AG04450 (cell line): Measurements from ENCODE around the gene CEP128. TPM values are rescaled to one million over a fixed set of nuclear protein-coding genes. Genes with fewer than 3 reads are reported as not detected.

ENCODE experiments used
- CTCF ChIA-PET: fragments of 300-600, 350-600 bp; formaldehyde crosslinking; extraction: SDS; loops from one replicate; lab custom pipeline; 2022; ENCODE audit warnings: antibody characterized with exemption, inconsistent platforms; lab: Charles Lee
- POLR2A ChIA-PET: fragments of 350-600 bp; formaldehyde crosslinking; extraction: SDS; loops from one replicate; lab custom pipeline; 2021; ENCODE audit warnings: antibody characterized with exemption, inconsistent platforms; lab: Yijun Ruan, JAX
- DNase-seq: peaks from one replicate; pipeline ENCODE4 v3.0.0-alpha.2; 2011; ENCODE audit warnings: low read depth, low spot score
- H3K27ac ChIP-seq: one replicate; pipeline ENCODE4 v1.5.1; 2012; ENCODE audit warnings: low read depth, low read length, control low read depth
- H3K27me3 ChIP-seq: one replicate; pipeline ENCODE4 v1.6.0; 2012; ENCODE audit warnings: low read length; ENCODE audit not compliant: control insufficient read depth, insufficient read depth
- H3K4me3 ChIP-seq: 2 replicates; pipeline ENCODE4 v1.5.1; 2011; ENCODE audit warnings: mild to moderate bottlenecking, low read depth, low read length, control low read depth
- H3K9me3 ChIP-seq: 2 replicates; pipeline ENCODE4 v1.5.1; 2012; ENCODE audit warnings: low read length; ENCODE audit not compliant: control insufficient read depth, insufficient read depth
- polyA plus RNA-seq: library from polyadenylated mRNA; depleted of rRNA; stranded (reverse); fragments of >200 nt; gene quantifications from 2 replicates; pipeline ENCODE4 v1.2.3, GENCODE V29; 2011
- TF ChIP-seq, protein P1 (sequence below): IDR thresholded peaks from 2 replicates; pipeline ENCODE4 v1.5.1; 2011; ENCODE audit warnings: low read depth, low read length, control low read depth, inconsistent platforms

Gene CEP128
- polyA plus RNA-seq, 1 experiment, result 1.8 TPM

DNA sequence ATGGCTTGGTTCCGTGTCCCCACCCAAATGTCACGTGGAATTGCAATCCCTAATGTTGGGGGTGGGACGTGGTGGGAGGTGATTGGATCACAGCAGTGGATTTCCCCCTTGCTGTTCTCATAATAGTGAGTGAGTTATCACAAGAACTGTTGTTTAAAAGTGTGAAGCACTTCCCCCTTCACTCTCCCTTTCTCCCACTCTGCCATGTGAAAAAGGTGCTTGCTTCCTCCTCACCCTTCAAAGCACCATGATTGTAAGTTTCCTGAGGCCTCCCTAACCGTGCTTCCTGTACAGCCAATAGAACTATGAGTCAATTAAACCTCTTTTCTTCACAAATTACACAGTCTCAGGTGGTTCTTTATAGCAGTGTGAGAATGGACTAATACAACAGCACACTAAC, 5.3 kb upstream of the CEP128 start:
- CTCF ChIA-PET, result no interaction called here
- H3K27me3 ChIP-seq, result no peaks in the 10 kb centered on the region
- no peak overlapping the region for H3K4me3 ChIP-seq
- no peak for DNase-seq
- TF ChIP-seq, protein P1, sequence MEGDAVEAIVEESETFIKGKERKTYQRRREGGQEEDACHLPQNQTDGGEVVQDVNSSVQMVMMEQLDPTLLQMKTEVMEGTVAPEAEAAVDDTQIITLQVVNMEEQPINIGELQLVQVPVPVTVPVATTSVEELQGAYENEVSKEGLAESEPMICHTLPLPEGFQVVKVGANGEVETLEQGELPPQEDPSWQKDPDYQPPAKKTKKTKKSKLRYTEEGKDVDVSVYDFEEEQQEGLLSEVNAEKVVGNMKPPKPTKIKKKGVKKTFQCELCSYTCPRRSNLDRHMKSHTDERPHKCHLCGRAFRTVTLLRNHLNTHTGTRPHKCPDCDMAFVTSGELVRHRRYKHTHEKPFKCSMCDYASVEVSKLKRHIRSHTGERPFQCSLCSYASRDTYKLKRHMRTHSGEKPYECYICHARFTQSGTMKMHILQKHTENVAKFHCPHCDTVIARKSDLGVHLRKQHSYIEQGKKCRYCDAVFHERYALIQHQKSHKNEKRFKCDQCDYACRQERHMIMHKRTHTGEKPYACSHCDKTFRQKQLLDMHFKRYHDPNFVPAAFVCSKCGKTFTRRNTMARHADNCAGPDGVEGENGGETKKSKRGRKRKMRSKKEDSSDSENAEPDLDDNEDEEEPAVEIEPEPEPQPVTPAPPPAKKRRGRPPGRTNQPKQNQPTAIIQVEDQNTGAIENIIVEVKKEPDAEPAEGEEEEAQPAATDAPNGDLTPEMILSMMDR, result no peak
- POLR2A ChIA-PET, result no interaction called here
- H3K27ac ChIP-seq, result no peak overlapping the region
- no peaks in the 10 kb centered on the region for H3K9me3 ChIP-seq

DNA sequence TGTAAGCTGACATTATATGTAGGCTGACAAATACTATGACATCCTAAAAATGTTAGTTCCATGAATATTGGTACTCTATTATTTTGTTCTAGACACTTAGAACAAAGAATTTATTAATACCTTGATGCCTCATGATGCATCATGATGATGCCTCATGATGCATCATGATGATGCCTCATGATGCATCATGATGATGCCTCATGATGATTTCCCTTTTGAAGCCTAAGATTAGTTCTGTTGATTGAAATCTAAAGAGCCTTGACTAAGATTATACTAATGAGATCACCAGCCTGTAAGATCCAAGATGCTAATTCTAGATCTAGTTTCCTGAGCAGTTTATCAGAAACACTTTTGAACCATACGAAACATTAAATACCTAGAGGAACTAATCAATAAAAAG, 4.6 kb upstream of the CEP128 start:
- POLR2A ChIA-PET, result no interaction called here
- H3K9me3 ChIP-seq, result no peaks in the 10 kb centered on the region
- no peak for DNase-seq
- H3K4me3 ChIP-seq, result no peak overlapping the region
- TF ChIP-seq, protein P1, result no peak
- no peaks in the 10 kb centered on the region for H3K27me3 ChIP-seq
- H3K27ac ChIP-seq, result no peak overlapping the region
- CTCF ChIA-PET, result no interaction called here

DNA sequence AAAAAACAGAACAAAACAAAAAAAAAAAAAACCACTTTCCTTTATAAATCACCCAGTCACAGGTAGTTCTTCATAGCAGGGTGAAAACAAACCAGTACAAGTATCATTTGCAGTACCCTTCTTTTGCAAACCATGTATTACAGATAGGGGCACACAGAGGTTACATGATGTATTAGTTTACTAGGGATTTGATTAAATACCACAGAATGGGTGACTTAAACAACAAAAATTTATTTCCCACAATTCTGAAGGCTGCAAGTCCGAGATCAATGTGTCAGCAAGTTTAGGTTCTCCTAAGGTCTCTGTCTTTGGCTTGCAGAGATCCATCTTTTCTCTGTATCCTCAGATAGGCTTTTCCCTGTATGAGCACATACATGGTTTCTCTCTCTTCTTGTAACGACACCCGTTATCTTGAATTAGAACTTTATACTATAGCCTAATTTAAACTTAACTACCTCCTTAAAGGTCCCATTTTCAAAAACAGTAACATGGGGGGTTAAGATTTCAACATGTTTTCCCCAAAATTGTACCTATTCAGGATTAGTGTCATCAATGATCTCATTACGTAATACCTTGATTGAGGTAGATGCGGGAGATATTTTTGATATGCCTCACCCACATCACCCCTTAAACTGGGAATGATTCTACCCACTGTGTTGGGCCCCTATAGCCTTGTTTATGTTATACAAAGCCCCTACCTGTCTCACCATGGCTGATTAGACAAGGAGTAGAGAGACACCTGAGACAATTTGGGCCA, 3.5 kb upstream of the CEP128 start:
- POLR2A ChIA-PET, result no interaction called here
- Histone ChIP-seq H3K27me3 (no peaks in the 10 kb centered on the region), H3K4me3 (no peak overlapping the region), H3K9me3 (no peaks in the 10 kb centered on the region), H3K27ac (no peak overlapping the region)
- DNase-seq, result no peak
- TF ChIP-seq, protein P1, result no peak
- CTCF ChIA-PET, result no interaction called here

DNA sequence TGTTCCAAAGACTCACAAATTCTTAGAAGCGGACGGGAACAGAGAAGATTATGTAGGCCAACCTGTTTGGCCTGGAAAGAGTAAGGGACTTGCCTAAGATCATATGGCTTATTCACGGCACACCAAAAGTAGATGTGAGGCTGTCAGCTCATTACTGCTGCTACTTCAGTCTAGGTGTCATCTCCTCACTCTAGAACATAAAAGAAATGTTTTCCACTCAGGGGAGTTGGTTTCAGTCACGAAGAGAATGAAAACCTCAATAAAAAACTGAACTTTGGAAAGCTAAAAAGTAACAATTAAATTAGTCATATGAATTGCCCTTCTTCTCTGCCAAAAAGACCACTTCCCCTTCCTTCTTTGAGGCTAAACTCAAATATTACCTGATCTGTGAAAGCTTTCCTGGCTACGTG, 658 bp upstream of the CEP128 start:
- Histone ChIP-seq H3K27ac (no peak overlapping the region), H3K4me3 (peak overlapping the region; percentile 51), H3K9me3 (no peaks in the 10 kb centered on the region), H3K27me3 (no peaks in the 10 kb centered on the region)
- ChIA-PET POLR2A (interaction anchor here (1.0 to 1.5 kb wide), 2 partner anchors 11 to 16 kb away, joined by 4 read pairs; no protein-coding TSS in a partner anchor), CTCF (interaction anchor here (1.1 to 3.8 kb wide), 3 partner anchors 13 to 327 kb away, joined by 3 to 22 read pairs (median 16); partner anchors contain the start of gene TSHR)
- TF ChIP-seq, protein P1, result no peak
- DNase-seq, result no peak

DNA sequence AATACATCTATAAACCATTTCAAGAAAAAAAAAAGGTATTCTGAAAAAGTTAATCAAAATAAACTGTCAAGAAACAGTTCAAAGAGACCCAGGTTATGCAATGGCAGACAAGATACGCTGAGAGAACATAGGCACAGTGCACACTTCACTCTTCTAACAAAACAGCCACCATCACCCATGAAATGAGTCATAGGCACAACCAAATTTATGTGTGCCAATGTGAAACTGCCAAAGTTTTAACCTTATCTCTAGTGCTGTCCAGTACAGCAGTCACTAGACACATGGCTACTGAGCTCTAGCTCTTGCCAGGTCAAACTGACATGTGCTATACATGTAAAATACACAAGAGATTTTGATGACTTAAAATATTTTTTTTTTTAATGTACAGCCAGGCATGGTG, 1.4 kb downstream of the CEP128 start:
- Histone ChIP-seq H3K27ac (no peak overlapping the region), H3K4me3 (no peak overlapping the region), H3K9me3 (no peaks in the 10 kb centered on the region), H3K27me3 (no peaks in the 10 kb centered on the region)
- ChIA-PET POLR2A (interaction anchor here (0.6 kb wide), 1 partner anchor 860 kb away, joined by 3 read pairs; no protein-coding TSS in a partner anchor), CTCF (no interaction called here)
- DNase-seq, result no peak
- TF ChIP-seq, protein P1, result no peak
